IMR-90 (cell line): ENCODE measurements around the gene TCP11. TPM values are rescaled to one million over a fixed set of nuclear protein-coding genes. Genes with fewer than 3 reads are reported as not detected.

Experiments
- ATAC-seq: fragments of 200-7000 bp; cut with Tn5 transposase; 2 replicates; pipeline ENCODE4 v1.9.1; 2020; ENCODE audit warnings: low read depth, mild to moderate bottlenecking, moderate library complexity
- BruUV-seq: library from RNA; stranded (reverse); fragments of 400-500 nt; replicated peaks from 2 replicates; lab custom pipeline; 2021; lab: Mats Ljungman, UMichigan
- CTCF ChIA-PET: fragments of 300-600 bp; formaldehyde crosslinking; extraction: SDS; loops from one replicate; lab custom pipeline; 2021; ENCODE audit warnings: antibody characterized with exemption; lab: Yijun Ruan, JAX
- POLR2A ChIA-PET: fragments of 300-600 bp; sonication (Branson Sonifier 250); formaldehyde crosslinking; loops from one replicate; lab custom pipeline; 2022; ENCODE audit warnings: antibody characterized with exemption; ENCODE audit not compliant: unreplicated experiment; lab: Charles Lee
- DNase-seq: peaks from one replicate; pipeline ENCODE4 v3.0.0; 2013
- H2AFZ ChIP-seq: replicated peaks from 2 replicates; pipeline ENCODE3; 2013; ENCODE audit warnings: low read length, mild to moderate bottlenecking; ENCODE audit not compliant: poor library complexity
- H2AK5ac ChIP-seq: 2 replicates; pipeline ENCODE4 v1.6.1; 2013; ENCODE audit warnings: low read depth, low read length, inconsistent platforms
- H2AK9ac ChIP-seq: replicated peaks from 2 replicates; pipeline ENCODE3; 2013; ENCODE audit warnings: mild to moderate bottlenecking, low read depth, low read length, moderate library complexity; ENCODE audit not compliant: poor library complexity
- H2BK120ac ChIP-seq: 2 replicates; pipeline ENCODE4 v1.6.1; 2013; ENCODE audit warnings: low read depth, low read length, inconsistent platforms
- H2BK15ac ChIP-seq: 3 replicates; pipeline ENCODE4 v1.6.1; 2013; ENCODE audit warnings: low read depth, low read length, inconsistent platforms
- H2BK20ac ChIP-seq: 2 replicates; pipeline ENCODE4 v1.6.1; 2013; ENCODE audit warnings: low read depth, mild to moderate bottlenecking, inconsistent platforms, low read length, moderate library complexity
- H2BK5ac ChIP-seq: 2 replicates; pipeline ENCODE4 v1.6.1; 2013; ENCODE audit warnings: mild to moderate bottlenecking, low read depth, low read length, inconsistent platforms; ENCODE audit not compliant: poor library complexity, severe bottlenecking
- H3K14ac ChIP-seq: replicated peaks from 2 replicates; pipeline ENCODE4 v1.6.1; 2013; ENCODE audit warnings: low read depth, low read length, inconsistent platforms
- H3K18ac ChIP-seq: 2 replicates; pipeline ENCODE4 v1.6.1; 2013; ENCODE audit warnings: low read depth, low read length, control low read depth
- H3K23ac ChIP-seq: 2 replicates; pipeline ENCODE4 v1.6.1; 2013; ENCODE audit warnings: low read depth, low read length, inconsistent platforms
- H3K27ac ChIP-seq: 2 replicates; pipeline ENCODE4 v1.5.1; 2013; ENCODE audit warnings: mild to moderate bottlenecking, control low read depth, low read length; ENCODE audit not compliant: insufficient read depth
- H3K27me3 ChIP-seq: 2 replicates; pipeline ENCODE4 v1.6.1; 2013; ENCODE audit warnings: low read length; ENCODE audit not compliant: control insufficient read depth, insufficient read depth
- H3K36me3 ChIP-seq: 2 replicates; pipeline ENCODE4 v1.6.1; 2013; ENCODE audit warnings: low read length, mixed read lengths; ENCODE audit not compliant: control insufficient read depth, insufficient read depth
- H3K4ac ChIP-seq: 2 replicates; pipeline ENCODE4 v1.6.1; 2013; ENCODE audit warnings: low read depth, low read length, inconsistent platforms
- H3K4me1 ChIP-seq: 2 replicates; pipeline ENCODE4 v1.6.1; 2013; ENCODE audit warnings: low read length, mixed read lengths; ENCODE audit not compliant: control insufficient read depth, insufficient read depth
- H3K4me2 ChIP-seq: 2 replicates; pipeline ENCODE4 v1.6.1; 2013; ENCODE audit warnings: low read depth, mild to moderate bottlenecking, control low read depth, low read length, moderate library complexity
- H3K4me3 ChIP-seq: 2 replicates; pipeline ENCODE4 v1.5.1; 2013; ENCODE audit warnings: low read depth, mild to moderate bottlenecking, control low read depth, low read length, moderate library complexity; ENCODE audit not compliant: insufficient read depth
- H3K56ac ChIP-seq: 2 replicates; pipeline ENCODE4 v1.6.1; 2013; ENCODE audit warnings: low read length, inconsistent platforms; ENCODE audit not compliant: insufficient read depth; ENCODE audit errors: extremely low read depth
- H3K79me1 ChIP-seq, 2 experiments: 2 replicates each; pipeline ENCODE4 v1.6.1; 2013; ENCODE audit warnings: low read length in 2 of 2, inconsistent platforms in 1 of 2, low read depth in 1 of 2
- H3K9ac ChIP-seq: 2 replicates; pipeline ENCODE4 v1.6.1; 2013; ENCODE audit warnings: low read depth, low read length, control low read depth
- H3K9me1 ChIP-seq: 2 replicates; pipeline ENCODE4 v1.6.1; 2013; ENCODE audit warnings: low read length, inconsistent platforms; ENCODE audit not compliant: insufficient read depth
- H3K9me3 ChIP-seq: 2 replicates; pipeline ENCODE4 v1.6.1; 2013; ENCODE audit warnings: low read length; ENCODE audit not compliant: control insufficient read depth, insufficient read depth
- H4K20me1 ChIP-seq: 2 replicates; pipeline ENCODE4 v1.6.1; 2013; ENCODE audit warnings: low read length, inconsistent platforms; ENCODE audit not compliant: insufficient read depth
- H4K5ac ChIP-seq: 2 replicates; pipeline ENCODE4 v1.6.1; 2013; ENCODE audit warnings: mild to moderate bottlenecking, low read depth, low read length, control low read depth
- H4K8ac ChIP-seq, 2 experiments: 2 replicates each; pipeline ENCODE4 v1.6.1; 2013; ENCODE audit warnings: low read depth in 2 of 2, low read length in 2 of 2, control low read depth in 1 of 2, inconsistent platforms in 1 of 2
- H4K91ac ChIP-seq: 2 replicates; pipeline ENCODE4 v1.6.1; 2013; ENCODE audit warnings: low read depth, low read length, inconsistent platforms; ENCODE audit not compliant: insufficient read depth
- BHLHE40 ChIP-seq: fragments of 150-350 bp; IDR thresholded peaks from 2 replicates; pipeline ENCODE4 v1.6.1; 2016; ENCODE audit warnings: mild to moderate bottlenecking, low read depth, low read length
- CHD1 ChIP-seq: IDR thresholded peaks from 2 replicates; pipeline ENCODE4 v1.6.1; 2012; ENCODE audit warnings: low read depth, low read length, improper control_type of control experiment
- ELK1 ChIP-seq: fragments of 150-350 bp; IDR thresholded peaks from 2 replicates; pipeline ENCODE4 v1.6.1; 2016; ENCODE audit warnings: low read depth, mild to moderate bottlenecking, low read length, moderate library complexity, borderline replicate concordance
- NFE2L2 ChIP-seq: fragments of 150-350 bp; IDR thresholded peaks from 2 replicates; pipeline ENCODE4 v1.6.1; 2016; ENCODE audit warnings: low read depth, mild to moderate bottlenecking, low read length
- POLR2A ChIP-seq: IDR thresholded peaks from 2 replicates; pipeline ENCODE4 v1.6.1; 2012; ENCODE audit warnings: mild to moderate bottlenecking, low read depth, low read length
- RAD21 ChIP-seq: IDR thresholded peaks from 2 replicates; pipeline ENCODE4 v1.6.1; 2012; ENCODE audit warnings: low read length, improper control_type of control experiment
- RCOR1 ChIP-seq: IDR thresholded peaks from 2 replicates; pipeline ENCODE4 v1.6.1; 2012; ENCODE audit warnings: mild to moderate bottlenecking, low read length, improper control_type of control experiment; ENCODE audit not compliant: insufficient replicate concordance
- RFX5 ChIP-seq: IDR thresholded peaks from 2 replicates; pipeline ENCODE4 v1.8.0; 2012; ENCODE audit warnings: low read depth, mild to moderate bottlenecking, low read length, moderate library complexity
- WGBS, 2 experiments: methylation state at CpG; one replicate each; pipeline versions ENCODE4 v1.1.5 to v1.1.7; 2013; ENCODE audit warnings: missing lambda C conversion rate in 2 of 2; ENCODE audit not compliant: insufficient read length in 1 of 2; ENCODE audit errors: extremely low coverage in 2 of 2; 5-methylcytosine and 5-hydroxymethylcytosine counted together
- dilution Hi-C: fragments of 300-500 bp; cut with HindIII; formaldehyde crosslinking; loops from one replicate; pipeline ENCODE4 v1.14.3; 2018; ENCODE audit warnings: low sequenced_read_pairs; ENCODE audit not compliant: unreplicated experiment
- in situ Hi-C: fragments of 300-500 bp; cut with MboI; formaldehyde crosslinking; loops from 3 replicates; pipeline ENCODE4 v1.14.3; 2019; ENCODE audit warnings: low sequenced_read_pairs, inconsistent platforms, mixed read lengths
- intact Hi-C: fragments of 100-400 bp; cut with micrococcal nuclease; formaldehyde crosslinking; loops from 2 replicates; pipeline ENCODE4 v1.10.0; 2022
- polyA plus RNA-seq, 3 experiments: library from polyadenylated mRNA; depleted of rRNA; stranded (reverse); fragments of >200 nt; gene quantifications; 2 replicates each; pipeline ENCODE4 v1.2.3, GENCODE V29; 2012; ENCODE audit warnings: low replicate concordance in 1 of 3
- total RNA-seq: library from RNA; depleted of rRNA; stranded (reverse); fragments of >200 nt; gene quantifications from 2 replicates; pipeline ENCODE4 v1.2.3, GENCODE V29; 2012

Gene TCP11
- total and polyA plus RNA-seq, 2 of the 4 experiments (the other 2 are of a cell fraction), result 0.34 to 0.36 TPM

DNA sequence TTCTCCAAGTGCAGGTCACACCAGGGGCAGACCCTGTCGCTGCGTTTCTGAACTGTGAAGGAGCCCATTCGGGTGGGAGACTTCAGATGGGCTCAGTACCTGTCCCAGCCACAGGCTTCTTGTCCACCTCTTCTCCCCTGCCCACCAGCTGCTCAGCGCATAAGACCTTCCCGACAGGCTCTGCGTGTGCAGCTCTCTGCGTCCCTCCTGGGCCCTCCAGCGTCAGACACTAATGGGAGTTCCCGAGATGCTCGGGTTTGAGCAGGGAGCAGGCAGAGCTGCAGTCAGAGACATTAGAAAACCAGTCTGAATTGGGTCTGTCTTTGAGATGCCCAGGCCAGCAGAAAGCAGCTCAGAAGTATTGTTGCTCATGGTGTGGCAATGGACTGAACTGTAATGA, 50.4 kb downstream of the TCP11 start:
- BruUV-seq, result no TSS peak
- H4K5ac ChIP-seq, result peak overlapping the region; percentile 0; the same call in 1 of the 2 replicates
- in situ Hi-C loops (no loop called here), dilution Hi-C loops (no loop called here), intact Hi-C loops (no loop called here)
- peaks cover 33% of the 10 kb centered on the region for H3K9me1 ChIP-seq
- H2BK20ac ChIP-seq, result no peak overlapping the region
- no peak overlapping the region for H4K8ac ChIP-seq
- peak overlapping the region; percentile 1; the same call in 1 of the 2 replicates for H3K27ac ChIP-seq
- no peaks in the 10 kb centered on the region for H4K20me1 ChIP-seq
- no peak overlapping the region for H2BK5ac ChIP-seq
- no peak overlapping the region for H2BK15ac ChIP-seq
- peaks cover 30% of the 10 kb centered on the region for H3K36me3 ChIP-seq
- CTCF ChIA-PET, result no interaction called here
- H3K18ac ChIP-seq, result no peak overlapping the region; the same call in 1 of the 2 replicates
- WGBS, 2 experiments, result 92% methylated on average over 2 of the region's 10 CpGs; no CpG with 5 or more reads in 1 of the 2 experiments
- no peak overlapping the region for H2AFZ ChIP-seq
- peak overlapping the region; percentile 90 for H2AK5ac ChIP-seq
- no peak overlapping the region for H3K14ac ChIP-seq
- TF ChIP-seq RFX5 (no peak), CHD1 (no peak), NFE2L2 (no peak), RCOR1 (no peak), RAD21 (no peak), BHLHE40 (no peak), POLR2A (no peak), ELK1 (no peak)
- no peak overlapping the region; the same call in 1 of the 2 replicates for H3K9ac ChIP-seq
- POLR2A ChIA-PET, result no interaction called here
- H3K79me1 ChIP-seq, result no peaks in the 10 kb centered on the region
- no peaks in the 10 kb centered on the region for H3K27me3 ChIP-seq
- DNase-seq, result no peak
- H4K91ac ChIP-seq, result 0 out of 2 replicates have a peak overlapping the region, but pooled peaks have one; percentile 16
- H2BK120ac ChIP-seq, result peak overlapping the region; percentile 44
- peak overlapping the region; percentile 38; the same call in 1 of the 2 replicates for H3K4ac ChIP-seq
- H3K9me3 ChIP-seq, result no peaks in the 10 kb centered on the region
- H3K4me1 ChIP-seq, result peaks cover 35% of the 10 kb centered on the region
- no peak overlapping the region for H3K4me3 ChIP-seq
- ATAC-seq, result no peak
- no peak overlapping the region for H3K56ac ChIP-seq
- H3K23ac ChIP-seq, result no peak overlapping the region
- no peak overlapping the region for H3K4me2 ChIP-seq
- H2AK9ac ChIP-seq, result no peak overlapping the region
